Left ventricle myocardium inferior (tissue), 1 donor: ENCODE data around the gene TBC1D16. TPM values are rescaled to one million over a fixed set of nuclear protein-coding genes. Genes with fewer than 3 reads are reported as not detected.

ENCODE experiments used
- DNase-seq: peaks from one replicate; pipeline ENCODE4 v3.0.0-alpha.2; 2020
- H3K27ac ChIP-seq: fragments of 200-600 bp; replicated peaks from 2 replicates; pipeline ENCODE4 v1.8.0; 2021
- H3K27me3 ChIP-seq: fragments of 200-600 bp; 2 replicates; pipeline ENCODE4 v1.8.0; 2021; ENCODE audit warnings: low read depth
- H3K36me3 ChIP-seq: fragments of 200-600 bp; 2 replicates; pipeline ENCODE4 v1.8.0; 2021
- H3K4me1 ChIP-seq: fragments of 200-600 bp; 2 replicates; pipeline ENCODE4 v1.8.0; 2021
- H3K4me3 ChIP-seq: fragments of 200-600 bp; 2 replicates; pipeline ENCODE4 v1.8.0; 2021; ENCODE audit warnings: mild to moderate bottlenecking, moderate library complexity
- H3K9me3 ChIP-seq: fragments of 200-600 bp; replicated peaks from 2 replicates; pipeline ENCODE4 v1.8.0; 2021
- CTCF ChIP-seq: fragments of 200-600 bp; IDR thresholded peaks from 2 replicates; pipeline ENCODE4 v1.8.0; 2021; ENCODE audit warnings: antibody characterized with exemption, mild to moderate bottlenecking, borderline replicate concordance
- intact Hi-C: fragments of 100-400 bp; cut with micrococcal nuclease; formaldehyde crosslinking; loops from one replicate; pipeline ENCODE4 v1.11.0; 2022
- total RNA-seq: library from RNA; stranded (reverse); fragmentation: NEBNext Ultra II Directional; extraction: Animal tissue kit (Norgen Biotek cat#: 25700); gene quantifications from one replicate; pipeline ENCODE4 v1.2.1, GENCODE V29; 2021
- donor health status: DM: no; HTN: yes; CAD: no; lungs with severe emphysema.

The TBC1D16 gene
- total RNA-seq, 1 donor from 2014 or later, result 15.9 TPM

DNA sequence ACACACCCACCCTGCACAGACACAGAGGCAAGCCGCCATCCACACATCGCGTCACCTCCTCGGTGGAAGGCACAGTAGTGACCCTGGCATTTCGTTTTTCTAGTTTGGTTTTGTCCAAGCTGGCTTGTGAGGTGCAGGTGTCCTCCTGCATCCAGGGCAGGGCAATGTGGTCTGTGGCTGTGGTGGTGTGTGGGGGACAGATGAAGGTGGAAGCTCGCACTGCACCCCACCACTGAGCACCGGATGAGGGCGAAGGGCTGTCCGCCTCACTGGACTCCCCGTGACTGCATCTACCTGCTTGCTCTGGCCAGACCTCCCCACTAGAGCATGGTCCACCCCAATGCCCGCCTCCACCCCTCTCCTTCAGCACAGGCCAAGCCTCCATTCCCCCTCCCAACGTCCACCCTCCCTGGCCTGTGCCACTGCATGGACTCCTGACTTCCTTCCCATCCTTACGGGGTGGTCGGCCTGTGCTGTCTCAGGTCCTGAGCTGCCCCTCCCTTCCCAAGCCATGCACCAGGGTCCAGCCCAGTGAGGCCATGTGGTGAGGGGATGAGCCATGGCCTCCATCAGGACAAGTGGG is 117.7 kb downstream of the TBC1D16 start:
- Histone ChIP-seq H3K27ac (no peak overlapping the region), H3K27me3 (peaks cover 83% of the 10 kb centered on the region), H3K4me3 (no peak overlapping the region), H3K9me3 (no peaks in the 10 kb centered on the region), H3K36me3 (no peaks in the 10 kb centered on the region), H3K4me1 (peaks cover 35% of the 10 kb centered on the region)
- no peak for DNase-seq
- TF ChIP-seq CTCF, result no peak
- intact Hi-C loops, result no loop called here

DNA sequence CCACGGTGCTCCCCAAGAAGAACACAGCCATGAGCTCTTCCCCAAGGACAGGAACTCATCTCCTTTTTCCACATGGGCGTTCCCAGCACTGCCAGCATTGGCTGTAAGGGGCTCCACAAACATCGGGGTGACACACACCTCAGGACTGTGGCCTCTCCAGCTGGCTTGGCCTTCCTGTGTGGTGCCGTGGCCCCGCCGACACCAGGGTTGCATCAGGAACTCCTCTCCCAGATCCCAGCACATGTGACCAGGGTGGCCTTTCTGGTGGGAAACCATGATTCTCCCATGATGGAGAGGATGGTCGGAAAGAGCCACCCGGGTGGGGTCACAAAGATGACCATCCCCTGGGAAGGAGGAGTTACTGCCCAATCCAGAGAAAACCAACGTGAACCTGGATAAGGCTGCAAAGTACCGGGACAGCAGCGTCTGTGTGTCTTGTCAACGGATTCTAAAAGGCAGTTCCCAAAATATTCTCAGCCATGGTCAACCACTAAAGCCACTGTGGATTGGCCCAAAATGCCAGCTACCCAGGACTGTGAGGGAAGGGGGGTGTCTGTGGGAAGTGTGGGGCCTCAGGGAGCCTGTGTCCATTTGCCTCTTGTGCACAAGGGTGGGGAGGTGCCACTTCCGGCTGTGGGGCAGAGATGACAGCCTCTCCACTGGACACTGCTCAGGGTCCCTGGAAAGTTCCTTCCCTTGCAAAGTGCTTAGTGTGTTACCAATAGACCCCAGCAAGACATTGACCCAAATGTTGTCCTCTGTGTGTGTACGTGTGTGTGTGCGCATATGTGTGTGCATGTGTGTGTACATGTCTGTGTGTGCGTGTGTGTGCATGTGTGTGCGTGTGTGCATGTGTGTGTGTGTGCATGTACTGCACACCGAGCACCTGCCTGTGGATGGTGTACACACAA is 118.4 kb downstream of the TBC1D16 start:
- H3K36me3 ChIP-seq, result no peaks in the 10 kb centered on the region
- intact Hi-C loops, result no loop called here
- no peak for DNase-seq
- H3K9me3 ChIP-seq, result no peaks in the 10 kb centered on the region
- H3K27me3 ChIP-seq, result peaks cover 75% of the 10 kb centered on the region
- H3K4me1 ChIP-seq, result peaks cover 35% of the 10 kb centered on the region
- H3K4me3 ChIP-seq, result no peak overlapping the region
- TF ChIP-seq CTCF, result no peak
- no peak overlapping the region for H3K27ac ChIP-seq

- intact Hi-C loops, result no loop called here
- Histone ChIP-seq H3K36me3 (no peaks in the 10 kb centered on the region), H3K9me3 (no peaks in the 10 kb centered on the region), H3K4me3 (no peak overlapping the region), H3K27ac (no peak overlapping the region), H3K4me1 (peaks cover 35% of the 10 kb centered on the region), H3K27me3 (peaks cover 68% of the 10 kb centered on the region)
- DNase-seq, result no peak
- no peak for TF ChIP-seq CTCF
Observed at GRCh38 chr17:79916506-79916905, 119.2 kb downstream of the TBC1D16 start.

DNA sequence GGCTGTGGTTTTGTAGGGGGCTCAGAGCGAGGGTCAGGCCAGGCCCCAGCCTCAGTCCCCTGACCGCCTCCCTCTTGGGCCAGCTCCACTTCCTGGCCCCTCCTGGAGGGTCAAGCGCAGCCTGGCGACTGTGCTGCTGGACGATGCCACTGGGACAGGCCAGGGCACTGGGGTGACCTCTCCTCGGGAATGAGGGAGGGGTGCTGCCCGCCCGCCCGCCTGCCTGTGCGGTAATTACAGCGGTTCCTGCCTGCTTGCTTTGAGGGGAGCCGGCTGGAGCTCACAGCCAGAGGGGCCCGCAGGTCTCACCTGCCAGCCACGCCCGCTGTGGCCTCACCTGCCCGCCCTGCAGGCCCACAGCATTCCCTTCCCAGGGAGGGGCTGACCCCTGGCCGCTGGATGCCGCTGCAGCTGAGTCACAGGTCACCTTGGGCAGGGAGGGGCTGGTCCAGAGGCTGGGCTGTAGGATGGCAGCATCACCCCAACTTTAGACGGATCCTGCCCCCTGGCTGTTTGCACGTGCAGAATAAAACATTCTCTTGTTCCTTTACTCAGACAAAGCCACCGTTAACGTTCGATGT is 119.7 kb downstream of the TBC1D16 start:
- Histone ChIP-seq H3K9me3 (no peaks in the 10 kb centered on the region), H3K36me3 (no peaks in the 10 kb centered on the region), H3K4me3 (no peak overlapping the region), H3K4me1 (peaks cover 35% of the 10 kb centered on the region), H3K27ac (no peak overlapping the region), H3K27me3 (peaks cover 63% of the 10 kb centered on the region)
- peak; percentile 49 for TF ChIP-seq CTCF
- intact Hi-C loops, result no loop called here
- no peak for DNase-seq

- Histone ChIP-seq H3K4me1 (peaks cover 35% of the 10 kb centered on the region), H3K4me3 (no peak overlapping the region), H3K27ac (no peak overlapping the region), H3K9me3 (no peaks in the 10 kb centered on the region), H3K36me3 (no peaks in the 10 kb centered on the region), H3K27me3 (peaks cover 61% of the 10 kb centered on the region)
- intact Hi-C loops, result no loop called here
- TF ChIP-seq CTCF, result no peak
- DNase-seq, result no peak
Observed at GRCh38 chr17:79914813-79915740, 120.6 kb downstream of the TBC1D16 start.
